GM10248 (cell line): ENCODE measurements around the gene PLOD2.

Source experiments
- CTCF ChIA-PET: fragments of 300-600 bp; sonication (Branson Sonifier 250); formaldehyde crosslinking; extraction: SDS; loops from one replicate; lab custom pipeline; 2021; ENCODE audit warnings: antibody characterized with exemption; lab: Yijun Ruan, JAX
- POLR2A ChIA-PET: fragments of 350-650 bp; sonication (Branson Sonifier 250); formaldehyde crosslinking; extraction: SDS; loops from one replicate; lab custom pipeline; 2020; ENCODE audit warnings: antibody characterized with exemption; lab: Yijun Ruan, JAX
- DNase-seq: peaks from one replicate; pipeline ENCODE4 v3.0.0; 2012; ENCODE audit errors: extremely low spot score
- CTCF ChIP-seq: IDR thresholded peaks from 2 replicates; pipeline ENCODE4 v1.5.1; 2012; ENCODE audit warnings: mild to moderate bottlenecking, low read depth; ENCODE audit errors: extremely low read depth, missing control alignments, control extremely low read depth

The PLOD2 gene

GRCh38 chr3:146085678-146086077 is 75.3 kb downstream of the PLOD2 start:
- no peak for TF ChIP-seq CTCF
- no peak for DNase-seq
- ChIA-PET CTCF (interaction anchor here (1.2 kb wide), 1 partner anchor 20 kb away, joined by 3 read pairs; no protein-coding TSS in a partner anchor), POLR2A (no interaction called here)

DNA sequence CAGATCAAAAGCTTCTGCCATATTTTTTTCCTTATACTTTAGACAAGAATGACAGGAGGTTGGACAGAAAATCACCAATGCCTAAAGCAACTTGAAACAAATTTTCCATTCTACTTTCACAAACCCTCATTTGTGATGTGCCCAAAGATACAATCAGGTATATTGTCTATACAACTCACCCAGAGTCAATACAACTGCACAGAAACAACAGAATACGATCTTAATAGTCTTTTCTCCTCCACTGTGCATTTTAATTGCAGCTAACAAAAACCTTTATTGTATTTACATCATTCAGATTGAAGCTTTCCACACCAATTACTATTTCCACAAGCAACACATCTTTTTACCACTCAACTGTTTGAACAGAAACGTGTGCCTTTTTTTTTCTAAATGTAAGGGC is 80.4 kb downstream of the PLOD2 start:
- no peak for TF ChIP-seq CTCF
- POLR2A ChIA-PET = no interaction called here
- CTCF ChIA-PET = interaction anchor here (0.8 to 4.5 kb wide), 3 partner anchors 9 to 16 kb away, joined by 3 to 20 read pairs (median 3); no protein-coding TSS in a partner anchor
- DNase-seq = no peak

DNA sequence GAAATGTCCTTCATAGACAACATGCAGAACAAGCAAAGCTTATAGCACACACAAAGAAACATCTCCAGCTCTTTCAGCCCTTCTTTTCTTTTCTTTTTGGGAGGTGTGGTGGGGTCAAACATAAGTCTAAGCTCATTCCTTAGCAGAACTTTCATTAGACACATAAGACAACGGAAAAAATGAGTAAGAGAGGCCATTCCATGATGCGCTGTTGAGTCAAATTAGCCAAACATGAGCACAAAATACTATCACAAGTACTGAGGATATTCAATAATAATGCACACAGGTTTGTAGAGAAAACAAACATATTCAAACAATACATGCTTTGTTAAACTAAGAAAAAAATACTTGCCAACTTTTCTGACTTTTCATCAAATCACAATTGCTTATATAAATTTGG is 83.0 kb downstream of the PLOD2 start:
- POLR2A ChIA-PET = no interaction called here
- no peak for DNase-seq
- TF ChIP-seq CTCF = no peak
- CTCF ChIA-PET = interaction anchor here (1.3 to 4.5 kb wide), 3 partner anchors 10 to 112 kb away, joined by 4 to 20 read pairs (median 6); no protein-coding TSS in a partner anchor

DNA sequence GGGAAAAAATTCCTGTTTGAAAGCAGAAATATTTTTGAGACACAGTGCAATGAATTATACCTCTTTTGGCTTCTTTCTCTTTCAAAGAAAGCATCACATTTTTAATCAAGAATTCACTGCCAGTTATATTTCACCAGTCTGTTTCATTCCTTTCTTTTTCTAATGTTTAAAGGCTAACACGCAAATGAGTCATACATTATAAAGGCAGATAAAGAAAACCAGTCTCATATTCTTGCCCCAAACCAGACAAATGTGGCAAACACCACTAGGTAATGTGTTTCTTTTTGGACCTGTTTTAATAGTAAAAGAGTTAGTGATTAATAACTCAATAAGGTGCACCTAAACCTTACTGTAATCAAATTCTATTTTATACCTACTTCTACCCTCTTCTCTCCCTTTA is 83.8 kb downstream of the PLOD2 start:
- no peak for DNase-seq
- no peak for TF ChIP-seq CTCF
- POLR2A ChIA-PET = no interaction called here
- CTCF ChIA-PET = interaction anchor here (1.3 to 4.5 kb wide), 3 partner anchors 9 to 113 kb away, joined by 4 to 20 read pairs (median 6); no protein-coding TSS in a partner anchor

DNA sequence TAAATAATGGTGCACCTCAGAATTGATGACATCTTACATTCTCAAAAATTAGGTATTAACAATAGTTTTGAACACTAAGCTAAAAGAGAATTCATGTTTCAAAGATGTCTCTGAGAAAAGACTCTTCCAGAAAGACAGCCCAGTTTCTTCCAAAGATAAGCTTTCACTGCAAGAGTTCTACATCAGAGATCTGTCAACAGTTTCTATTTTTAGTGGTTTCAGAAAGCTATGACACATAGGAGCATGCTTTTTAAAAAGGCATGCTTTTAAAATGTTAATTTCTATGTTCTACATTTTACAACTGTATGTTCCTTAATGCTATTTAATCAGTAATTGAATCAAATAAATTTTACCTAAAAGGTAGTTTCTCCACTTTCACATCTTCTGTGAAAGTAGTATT is 88.2 kb downstream of the PLOD2 start:
- POLR2A ChIA-PET = no interaction called here
- no peak for DNase-seq
- CTCF ChIA-PET = interaction anchor here (0.9 kb wide), 1 partner anchor 8 kb away, joined by 3 read pairs; no protein-coding TSS in a partner anchor
- TF ChIP-seq CTCF = no peak

DNA sequence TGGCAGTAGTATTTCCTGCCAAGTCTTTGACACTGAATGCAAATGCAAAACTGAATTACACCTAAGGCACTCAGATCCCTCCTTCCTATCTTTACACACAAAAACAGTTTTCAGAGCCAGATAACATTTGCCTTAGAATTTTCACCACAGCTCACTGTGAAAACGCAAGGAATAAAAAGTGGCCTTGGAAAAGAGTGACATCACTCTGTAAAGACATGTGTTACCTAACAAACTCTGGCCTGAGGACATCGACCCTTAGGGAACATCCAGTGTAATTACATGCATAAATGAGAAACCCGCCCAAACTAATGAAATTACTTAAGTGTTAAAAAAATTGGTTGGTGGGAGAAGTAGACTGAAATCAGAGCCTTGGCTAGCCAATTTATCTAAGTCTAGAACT is 88.9 kb downstream of the PLOD2 start:
- no peak for TF ChIP-seq CTCF
- ChIA-PET CTCF (interaction anchor here (1.0 to 1.2 kb wide), 2 partner anchors 10 to 13 kb away, joined by 3 read pairs; no protein-coding TSS in a partner anchor), POLR2A (no interaction called here)
- no peak for DNase-seq
